HG02798 (cell line): Measurements from ENCODE around the gene STN1.

Source experiments
- ATAC-seq: cut with Tn5 transposase; IDR thresholded peaks from one replicate; pipeline ENCODE4 v1.9.1; 2021; ENCODE audit warnings: mild to moderate bottlenecking; ENCODE audit not compliant: unreplicated experiment, poor library complexity

STN1 gene

GRCh38 chr10:103872137-103872931 is 45.6 kb downstream of the STN1 start:
- no peak for ATAC-seq

DNA sequence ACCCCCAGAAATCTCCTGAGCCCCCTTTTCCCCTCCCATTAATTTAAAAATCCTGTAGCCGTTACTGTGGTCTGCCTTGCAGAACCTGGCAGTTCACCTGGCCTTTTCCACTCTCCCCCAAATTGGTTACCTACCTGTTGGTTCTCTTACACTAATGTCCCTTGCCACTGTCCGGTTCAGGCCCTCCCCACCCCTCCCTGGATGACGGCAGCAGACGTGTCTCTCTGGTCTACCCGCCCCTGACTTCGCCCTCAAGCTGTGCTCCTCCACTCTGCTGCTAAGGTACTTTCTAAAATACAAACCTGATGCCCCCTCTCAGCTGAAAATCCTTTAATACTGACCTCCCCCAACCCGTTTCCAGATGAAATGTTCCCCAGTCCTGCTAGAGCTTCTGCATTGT is 47.0 kb downstream of the STN1 start:
- ATAC-seq = no peak

- ATAC-seq = no peak
These were observed 47.5 kb downstream of the STN1 start for GRCh38 chr10:103870516-103870915.

GRCh38 chr10:103869336-103869735 is 48.6 kb downstream of the STN1 start:
- ATAC-seq = no peak

DNA sequence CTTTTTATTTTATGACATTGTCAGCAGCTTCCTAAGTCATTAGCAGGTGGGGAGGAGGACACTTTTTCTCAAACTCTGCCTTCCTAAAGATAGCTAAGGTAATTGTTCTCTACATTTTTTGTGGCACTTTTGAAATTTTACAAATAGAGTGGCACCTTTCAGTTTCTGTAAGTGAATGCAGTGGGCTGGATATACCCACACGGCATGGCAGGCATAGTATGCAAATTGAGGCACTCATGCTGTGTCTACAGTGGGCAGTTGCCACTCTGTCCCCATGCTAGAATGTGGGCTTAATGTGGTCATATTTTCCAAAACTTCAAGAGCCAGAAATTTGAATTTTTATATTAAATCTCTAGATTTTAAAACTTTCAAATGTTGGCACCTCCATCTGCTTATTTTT is 49.8 kb downstream of the STN1 start:
- ATAC-seq = no peak

DNA sequence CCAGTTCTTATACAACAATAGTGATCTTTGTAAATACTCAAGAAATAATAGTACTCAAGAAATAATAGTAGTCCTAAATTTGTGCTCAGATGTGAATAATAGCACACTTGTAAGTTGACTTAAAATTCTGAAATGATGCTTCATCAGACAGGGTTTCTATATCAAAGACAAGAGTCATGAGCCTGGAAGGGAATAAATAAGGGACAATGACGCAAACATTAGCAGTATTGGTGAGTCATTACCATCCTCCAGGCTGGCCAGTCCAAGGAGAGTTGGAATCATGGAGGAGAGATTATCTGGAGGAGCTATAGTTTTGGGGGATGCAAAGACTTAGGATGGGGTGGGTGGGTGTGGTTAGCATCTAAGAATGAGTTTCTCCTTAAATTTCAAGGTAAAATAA is 56.5 kb downstream of the STN1 start:
- no peak for ATAC-seq

DNA sequence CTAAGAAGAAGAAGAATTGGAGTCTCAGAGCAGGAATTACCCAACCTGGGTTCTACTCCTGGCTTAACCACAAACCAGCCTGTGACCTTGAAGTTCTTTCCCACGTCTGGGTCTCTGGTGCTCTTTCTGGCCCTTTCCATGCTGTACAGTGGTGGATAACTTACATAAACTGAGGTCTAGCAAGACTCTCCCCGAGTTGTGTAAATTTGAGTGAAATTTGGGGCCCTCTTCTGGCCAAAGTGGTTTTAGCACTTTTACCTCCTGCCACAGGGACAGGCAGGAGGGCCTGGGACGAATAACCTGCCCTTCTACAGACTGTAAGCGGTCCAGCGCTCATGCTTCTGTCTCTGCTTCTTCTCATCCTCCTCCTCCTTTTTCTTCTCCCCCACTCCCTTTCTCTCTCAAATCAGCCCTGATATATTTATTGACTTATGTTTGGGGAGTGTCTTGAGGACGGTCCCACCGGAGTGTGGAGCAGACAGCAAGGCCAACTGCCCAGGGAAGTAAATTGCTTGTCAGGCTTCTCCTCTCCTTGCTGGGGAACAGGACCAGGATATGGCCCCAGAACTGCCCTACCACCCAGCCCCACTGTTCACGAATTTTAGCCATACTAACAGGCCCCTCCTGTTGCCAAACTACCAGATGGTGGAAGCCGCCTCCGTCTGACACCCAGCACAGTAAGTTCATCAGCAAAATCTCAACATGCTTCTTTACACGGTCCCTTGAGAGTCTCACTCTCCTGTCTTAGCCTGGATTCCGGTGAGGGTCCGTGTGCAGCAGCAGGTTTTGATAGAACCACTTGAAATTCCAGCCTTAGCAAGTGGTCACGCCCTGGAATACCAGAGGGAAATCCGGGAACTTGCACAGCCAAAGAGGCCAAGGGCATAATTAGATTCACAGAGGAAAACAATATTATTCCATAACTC is 58.6 kb downstream of the STN1 start:
- ATAC-seq = peak; percentile 59

GRCh38 chr10:103858360-103858759 is 59.6 kb downstream of the STN1 start:
- ATAC-seq = no peak

- ATAC-seq = no peak
These were observed 61.2 kb downstream of the STN1 start for GRCh38 chr10:103856797-103857170.

- ATAC-seq = no peak
These were observed 61.9 kb downstream of the STN1 start for GRCh38 chr10:103855852-103856796.

- ATAC-seq = no peak
These were observed 62.6 kb downstream of the STN1 start, which contains the start of gene SH3PXD2A for GRCh38 chr10:103855424-103855823. TSS of gene SH3PXD2A (minus strand) at chr10:103855576. CDS start at chr10:103855266, 310 bp downstream.

- ATAC-seq = no peak
These were observed 63.1 kb downstream of the STN1 start for GRCh38 chr10:103854686-103855391.

DNA sequence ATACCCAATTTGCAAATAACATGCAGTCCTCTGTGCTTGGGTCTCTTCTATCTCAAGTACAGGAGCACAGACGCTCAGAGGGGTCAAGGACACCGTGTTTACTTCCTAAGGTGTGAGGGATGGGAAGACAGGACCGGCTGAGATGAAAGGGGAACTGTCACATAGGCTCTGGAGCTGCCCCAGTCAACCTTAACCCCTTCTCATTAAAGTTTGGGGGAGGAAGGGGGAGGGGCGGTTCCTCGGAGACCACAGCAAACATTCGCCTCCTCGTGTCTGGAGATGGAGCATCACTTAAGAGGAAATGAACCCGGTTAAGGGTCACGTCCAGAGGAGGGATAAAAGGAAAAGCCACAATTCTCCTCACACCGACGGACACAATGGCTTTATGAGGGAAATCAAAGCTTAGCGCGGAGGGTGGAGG is 63.7 kb downstream of the STN1 start:
- no peak for ATAC-seq

- no peak for ATAC-seq
These were observed 64.3 kb downstream of the STN1 start for GRCh38 chr10:103853428-103854264.

GRCh38 chr10:103852856-103853255 is 65.1 kb downstream of the STN1 start:
- ATAC-seq = no peak

- no peak for ATAC-seq
These were observed 65.7 kb downstream of the STN1 start for GRCh38 chr10:103852189-103852711.

- ATAC-seq = no peak
These were observed 66.7 kb downstream of the STN1 start for GRCh38 chr10:103851261-103851660.

DNA sequence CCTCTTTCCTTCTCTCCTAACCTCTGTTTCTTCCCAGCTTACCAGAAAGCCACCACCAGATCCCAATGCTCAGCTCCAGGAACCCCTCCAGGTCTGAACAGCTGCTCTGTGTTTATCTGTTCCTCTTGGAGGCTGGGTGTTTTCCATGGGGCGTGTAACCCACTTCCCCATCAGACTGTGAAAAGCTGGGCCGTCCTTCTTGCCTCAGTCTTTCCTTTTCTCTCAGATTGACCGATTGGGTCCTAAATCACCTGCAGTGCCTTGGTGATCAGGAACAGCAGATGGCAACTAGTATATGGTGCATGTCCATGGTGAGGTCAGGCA is 67.5 kb downstream of the STN1 start:
- ATAC-seq = no peak
